GM21447 (cell line): ENCODE results near the gene ULK3.

Experiments
- ATAC-seq: cut with Tn5 transposase; IDR thresholded peaks from one replicate; pipeline ENCODE4 v1.9.1; 2021; ENCODE audit not compliant: unreplicated experiment

The ULK3 gene

DNA sequence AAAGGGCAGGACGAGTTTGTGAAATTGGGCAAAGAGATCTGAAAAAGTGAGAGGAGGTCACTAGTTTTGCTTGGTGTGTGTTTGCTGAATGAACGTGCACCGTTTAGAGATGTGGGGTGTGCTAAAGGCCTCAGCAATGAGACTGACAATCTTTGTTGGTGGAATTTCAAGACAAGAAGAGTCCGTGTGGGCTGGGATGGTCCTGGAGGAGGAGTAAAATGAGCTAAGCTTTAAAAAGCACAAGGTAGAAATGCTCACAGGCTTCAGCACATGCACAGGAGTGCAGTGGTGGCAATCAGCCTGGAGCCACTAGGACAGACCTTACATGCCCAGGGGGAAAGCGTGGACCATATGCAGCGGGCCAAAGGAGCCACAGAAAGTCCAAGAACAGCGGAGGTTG is 18.0 kb downstream of the ULK3 start:
- no peak for ATAC-seq

DNA sequence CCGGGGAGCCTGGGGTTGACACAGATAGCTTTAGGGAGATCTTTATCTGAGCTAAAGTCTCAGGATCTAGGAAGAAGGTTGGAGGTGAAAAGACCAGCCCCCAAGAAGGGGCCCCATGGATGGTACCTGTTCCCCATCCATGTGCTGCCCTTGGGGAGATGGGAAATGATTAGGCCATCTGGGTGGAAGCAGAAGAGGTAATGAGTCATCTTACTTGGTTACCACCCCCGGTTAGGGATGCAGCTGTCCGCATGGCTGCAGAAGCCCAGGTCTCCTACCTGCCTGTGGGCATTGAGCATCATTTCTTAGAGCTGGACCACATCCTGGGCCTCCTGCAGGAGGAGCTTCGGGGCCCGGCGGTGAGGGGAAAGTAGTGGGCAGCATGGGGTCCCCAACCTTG is 19.6 kb downstream of the ULK3 start:
- no peak for ATAC-seq

DNA sequence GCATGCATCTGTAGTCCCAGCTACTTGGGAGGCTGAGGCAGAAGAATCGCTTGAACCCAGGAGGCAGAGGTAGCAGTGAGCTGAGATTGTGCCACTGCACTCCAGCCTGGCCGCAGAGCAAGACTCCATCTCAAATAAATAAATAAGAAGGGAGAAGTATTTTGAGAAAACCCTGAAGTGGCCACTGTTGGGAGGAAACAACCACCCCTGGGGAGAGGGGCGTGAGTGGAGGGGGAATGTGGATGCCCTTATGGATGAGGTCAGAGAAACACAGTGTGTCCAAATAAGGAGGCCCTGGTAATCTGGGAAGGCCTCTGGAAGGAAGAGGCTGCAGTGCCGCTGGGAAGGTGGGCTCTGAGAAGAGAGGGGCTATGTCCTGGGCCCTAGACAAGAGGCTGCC is 20.7 kb downstream of the ULK3 start:
- no peak for ATAC-seq

DNA sequence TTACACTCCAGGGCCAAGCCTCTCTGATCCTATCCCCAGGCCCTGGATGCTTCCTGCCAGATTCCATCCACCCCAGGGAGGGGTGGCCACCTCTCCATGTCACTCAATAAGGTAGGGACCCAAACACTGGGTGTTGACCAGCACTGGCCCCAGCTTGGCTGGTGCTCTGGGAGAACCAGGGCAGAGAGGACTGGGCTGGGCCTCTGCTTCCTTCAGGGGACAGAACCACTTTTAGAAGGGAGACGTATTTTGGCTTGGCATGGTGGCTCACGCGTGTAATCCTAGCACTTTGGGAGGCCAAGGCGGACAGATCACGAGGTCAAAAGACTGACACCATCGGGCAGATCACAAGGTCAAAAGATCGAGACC is 21.2 kb downstream of the ULK3 start:
- no peak for ATAC-seq

DNA sequence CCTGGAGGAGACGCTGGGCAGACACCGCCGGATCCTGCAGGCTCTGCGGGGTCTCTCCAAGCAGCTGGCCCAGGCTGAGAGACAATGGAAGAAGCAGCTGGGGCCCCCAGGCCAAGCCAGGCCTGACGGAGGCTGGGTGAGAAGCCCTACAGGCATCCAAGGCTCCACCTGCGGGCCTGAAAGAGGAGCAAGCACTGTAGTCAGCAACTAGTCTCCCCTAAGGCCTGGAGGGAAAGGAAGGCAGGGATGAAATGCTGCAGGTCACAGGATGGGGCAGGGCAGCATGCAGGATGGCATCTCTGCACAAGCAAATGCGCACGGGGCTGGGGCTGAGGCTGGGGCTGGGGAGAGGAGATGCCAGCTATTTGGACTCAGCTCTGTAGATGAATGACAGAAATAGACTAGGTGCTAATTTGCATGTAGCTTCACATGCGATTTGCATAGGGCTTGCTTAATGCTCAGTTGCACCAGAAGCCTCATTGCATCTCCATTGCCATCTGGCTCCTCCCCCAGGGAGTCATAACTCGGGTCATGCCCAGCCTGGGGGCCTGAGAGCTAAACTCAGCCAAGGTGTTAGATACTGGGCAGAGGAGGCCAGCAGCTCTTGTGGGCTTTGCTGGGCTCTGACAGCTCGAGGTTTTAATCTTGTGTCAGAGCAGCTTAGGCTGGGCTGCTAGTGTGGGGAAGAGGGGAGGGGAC is 21.7 kb downstream of the ULK3 start:
- ATAC-seq, result no peak

DNA sequence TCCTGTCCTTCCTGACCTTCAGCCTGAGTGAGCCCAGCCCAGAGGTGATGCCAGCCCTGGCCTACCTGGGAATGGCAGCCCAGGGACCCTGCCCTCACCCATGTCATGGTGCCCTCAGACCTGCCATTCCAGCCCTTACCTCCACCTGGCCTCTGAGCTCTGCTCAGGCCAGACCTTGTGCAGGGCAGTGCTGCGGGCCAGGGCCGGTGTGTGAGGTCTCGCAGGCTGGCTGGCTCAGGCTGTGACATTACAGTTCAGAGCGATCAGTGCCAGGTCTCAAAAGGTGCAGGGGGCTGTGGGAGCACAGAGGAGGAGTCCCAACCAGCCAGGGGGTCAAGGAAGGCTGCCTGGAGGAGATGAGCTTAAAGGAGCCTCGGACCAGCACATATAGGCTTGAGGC is 22.9 kb downstream of the ULK3 start:
- ATAC-seq, result no peak

DNA sequence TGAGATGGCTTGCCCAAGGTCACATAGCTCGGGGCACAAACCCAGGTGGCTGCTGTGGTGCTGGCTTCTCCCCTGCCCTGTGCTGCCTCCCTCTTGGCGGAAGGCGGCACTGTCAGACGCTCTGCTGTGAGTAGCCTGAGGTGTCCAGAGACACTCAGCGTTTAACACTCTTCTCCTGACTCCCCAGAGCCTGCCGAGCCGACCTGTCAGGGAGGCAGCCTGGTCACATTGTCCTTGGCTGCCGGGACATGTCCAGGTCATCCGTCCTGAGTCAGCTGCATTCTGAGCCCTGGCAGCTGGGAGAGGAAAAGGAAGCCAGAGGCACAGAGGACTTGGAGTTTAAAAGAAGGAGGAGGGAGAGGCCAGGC is 25.6 kb downstream of the ULK3 start:
- ATAC-seq, result no peak

DNA sequence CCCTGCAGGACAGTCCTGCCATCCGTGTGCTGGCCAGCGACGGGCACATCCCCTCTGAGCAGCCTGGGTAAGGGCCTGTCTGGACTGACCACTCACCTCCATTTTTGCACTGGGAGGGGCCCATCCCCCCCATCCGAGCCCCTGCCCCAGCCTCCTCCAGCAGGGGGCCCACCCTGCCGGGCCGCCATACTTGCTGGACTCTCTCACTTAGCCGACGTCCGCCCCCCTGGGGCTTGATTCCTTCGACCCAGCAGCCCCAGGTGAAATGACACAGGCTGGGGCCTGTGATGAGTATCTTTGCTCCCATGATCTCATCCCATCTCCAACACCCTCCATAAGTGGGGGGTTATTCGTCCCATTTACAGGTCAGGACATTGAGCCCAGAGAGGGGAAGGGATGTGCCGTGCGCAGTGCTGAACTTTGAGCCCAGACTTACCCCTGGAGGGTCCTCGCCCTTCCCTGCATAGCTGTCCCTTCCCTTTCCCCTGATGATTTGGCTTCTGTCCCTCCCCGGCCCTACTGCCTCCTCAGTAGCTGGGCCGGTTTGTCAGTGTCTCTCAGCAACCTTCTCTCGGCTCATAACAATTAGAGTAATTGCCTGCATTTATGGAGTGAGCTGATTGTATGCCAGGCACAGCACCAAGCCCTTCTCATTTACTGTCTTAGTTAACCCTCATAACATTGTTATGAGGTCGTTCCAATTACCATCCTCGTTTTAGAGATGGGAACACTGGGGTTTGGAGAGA is 26.2 kb downstream of the ULK3 start:
- ATAC-seq, result no peak

DNA sequence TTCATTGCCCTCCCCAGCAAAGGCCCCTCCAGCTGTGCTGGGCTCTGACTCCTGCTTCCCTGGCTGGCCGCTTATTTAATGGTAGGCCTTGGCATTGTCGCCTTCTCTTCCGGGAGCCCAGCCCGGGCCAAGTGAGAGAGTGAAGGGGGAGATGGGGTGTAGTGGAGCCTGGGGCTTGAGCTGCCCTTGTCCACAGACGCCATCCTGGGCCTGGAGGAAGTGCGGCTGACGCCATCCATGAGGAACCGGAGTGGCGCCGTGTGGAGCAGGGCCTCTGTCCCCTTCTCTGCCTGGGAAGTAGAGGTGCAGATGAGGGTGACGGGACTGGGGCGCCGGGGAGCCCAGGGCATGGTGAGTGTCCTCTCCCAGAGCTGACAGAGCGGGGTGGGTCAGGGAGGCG is 27.0 kb downstream of the ULK3 start:
- ATAC-seq, result no peak

DNA sequence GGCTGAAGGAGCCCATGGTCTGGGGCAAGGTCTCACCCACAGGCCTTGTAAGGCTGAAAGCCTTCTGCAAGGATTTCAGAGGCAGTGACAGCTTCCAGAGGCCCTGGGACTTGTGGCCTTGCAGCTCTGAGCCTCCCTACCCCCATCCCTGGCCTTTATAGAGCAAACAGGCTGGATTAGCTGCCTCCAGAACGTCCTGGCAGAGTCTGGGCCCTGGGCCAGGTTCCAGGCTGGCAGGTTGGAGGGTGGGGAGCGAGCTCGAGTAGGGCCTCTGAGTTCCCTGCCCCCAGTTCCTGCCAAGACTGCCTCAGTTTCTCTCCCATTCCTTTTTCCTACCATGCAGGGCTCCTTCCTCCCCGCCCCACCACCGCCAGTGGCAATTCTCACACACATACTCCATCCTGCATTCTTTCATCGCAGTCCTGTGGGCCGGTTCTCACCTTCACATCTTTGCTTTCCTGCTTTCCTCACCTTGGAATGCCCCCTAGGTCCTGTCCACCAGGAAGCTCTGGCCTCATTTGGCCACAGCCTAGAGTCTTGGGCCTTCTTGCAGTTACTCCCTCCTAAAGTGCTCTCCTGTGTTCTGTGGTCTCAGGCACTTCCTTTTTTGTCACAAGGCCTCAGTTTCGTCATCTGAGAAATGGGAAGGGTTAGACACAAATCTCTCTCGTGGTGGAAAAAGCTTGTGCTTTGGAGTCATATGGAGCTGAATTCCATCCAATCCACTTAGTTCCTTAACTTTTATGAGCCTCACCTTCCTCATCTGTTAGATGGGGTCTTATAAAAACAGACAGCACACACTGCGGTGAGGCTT is 27.6 kb downstream of the ULK3 start:
- no peak for ATAC-seq

DNA sequence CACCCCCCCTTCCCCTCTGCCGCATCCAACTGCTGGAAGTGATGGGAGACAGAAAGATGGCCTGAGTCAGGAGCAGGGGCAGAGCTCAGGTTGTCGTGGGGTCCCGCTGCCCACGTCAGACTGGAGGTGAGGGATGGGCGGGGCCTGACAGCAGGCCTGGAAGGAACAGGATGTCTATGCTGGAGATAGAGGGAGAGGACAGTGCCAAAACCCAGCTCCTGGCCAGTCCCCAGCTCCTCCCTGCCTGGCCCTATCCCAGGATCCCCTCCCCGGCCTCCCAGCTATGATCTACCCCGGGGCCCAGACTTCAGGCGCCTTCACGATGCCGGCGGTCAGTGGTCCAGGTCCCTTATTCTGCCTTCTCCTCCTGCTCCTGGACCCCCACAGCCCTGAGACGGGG is 30.4 kb downstream of the ULK3 start, which contains the start of gene LMAN1L:
LMAN1L (plus strand) TSS at position 303 of the 400 bp plus-strand sequence; CDS start at position 323, 20 bp downstream.
- no peak for ATAC-seq

DNA sequence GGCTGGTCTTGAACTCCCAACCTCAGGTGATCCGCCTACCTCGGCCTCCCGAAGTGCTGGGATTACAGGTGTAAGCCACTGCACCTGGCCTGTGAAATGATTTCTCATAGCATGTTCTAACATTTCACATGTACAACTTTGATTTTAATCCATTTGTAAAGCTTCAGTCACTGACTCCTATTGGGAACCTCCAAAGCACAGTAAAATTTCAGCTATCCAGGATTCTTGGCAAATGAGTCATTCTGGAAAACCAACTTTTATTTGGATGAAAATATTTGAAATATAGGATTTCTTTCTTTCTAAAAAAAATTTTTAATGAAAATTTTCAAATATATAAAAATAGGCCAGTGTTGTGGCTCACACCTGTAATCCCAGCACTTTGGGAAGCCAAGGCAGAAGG is 33.0 kb downstream of the ULK3 start:
- no peak for ATAC-seq

DNA sequence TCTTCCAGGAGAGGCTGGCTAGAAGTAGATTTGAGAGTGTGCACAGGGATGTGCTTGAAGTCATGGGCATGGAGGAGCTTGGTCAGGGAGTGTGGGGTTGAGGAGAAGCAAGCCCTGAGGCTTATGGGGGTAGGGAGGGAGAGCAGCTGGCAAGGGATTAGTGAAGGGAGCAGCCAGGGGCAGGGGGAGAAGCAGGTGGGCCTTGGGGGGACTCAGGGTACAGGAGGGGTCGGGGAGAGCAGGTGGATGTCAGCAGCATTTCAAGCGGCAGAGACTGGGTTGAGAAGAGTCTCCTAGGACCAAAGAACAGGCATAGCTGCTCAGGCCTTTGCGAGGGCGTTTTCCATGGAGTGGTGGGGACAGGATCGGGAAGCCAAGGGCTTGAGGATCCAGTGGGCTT is 33.7 kb downstream of the ULK3 start:
- ATAC-seq, result no peak

DNA sequence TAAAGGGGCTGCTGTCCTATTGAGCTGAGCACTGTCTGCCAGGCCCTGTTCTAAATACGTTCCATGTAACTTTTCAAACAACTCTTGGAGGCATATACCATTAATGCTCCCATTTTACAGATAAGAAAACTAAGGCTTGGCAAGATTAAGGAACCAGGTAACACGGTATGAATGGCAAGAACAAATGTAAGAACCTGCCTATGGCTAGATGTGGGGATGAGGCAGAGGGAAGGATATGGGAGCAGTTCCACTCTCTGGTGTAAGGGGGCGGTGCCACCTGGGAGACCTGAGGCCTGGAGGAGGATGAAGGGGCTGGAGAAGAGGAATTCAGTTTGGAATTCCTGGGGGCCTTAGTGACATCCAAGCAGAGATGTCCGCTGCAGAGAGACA is 34.1 kb downstream of the ULK3 start:
- ATAC-seq, result no peak

DNA sequence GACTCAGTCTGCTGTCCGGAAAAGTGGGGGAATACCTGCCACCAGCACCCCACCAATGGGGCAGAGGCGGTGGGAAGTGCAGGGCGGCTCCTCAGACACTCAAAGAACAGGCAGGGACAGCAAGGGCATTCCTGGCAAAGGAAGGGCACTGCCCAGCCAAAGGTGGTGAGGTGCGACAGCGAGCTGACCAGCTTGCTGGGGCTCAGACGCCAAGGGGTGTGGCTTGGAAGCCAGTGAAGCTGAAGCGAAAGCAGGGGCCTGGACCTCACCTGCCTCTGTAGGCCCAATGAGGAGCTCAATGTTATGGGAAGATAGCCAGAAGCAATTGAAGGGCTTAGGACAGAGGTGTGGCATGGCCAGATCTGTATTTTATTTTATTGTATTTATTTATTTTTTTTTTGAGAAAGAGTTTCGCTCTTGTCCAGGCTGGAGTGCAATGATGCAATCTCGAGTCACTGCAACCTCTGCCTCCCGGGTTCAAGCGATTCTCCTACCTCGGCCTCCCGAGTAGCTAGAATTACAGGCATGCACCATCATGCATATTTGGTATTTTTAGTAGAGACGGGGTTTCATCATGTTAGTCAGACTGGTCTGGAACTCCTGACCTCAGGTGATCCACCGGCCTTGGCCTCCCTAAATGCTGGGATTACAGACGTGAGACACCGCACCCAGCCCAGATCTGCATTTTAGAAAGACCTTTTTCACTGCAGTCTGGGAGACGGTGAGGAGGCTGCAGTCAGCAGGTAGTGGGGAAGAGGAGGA is 34.7 kb downstream of the ULK3 start:
- no peak for ATAC-seq

DNA sequence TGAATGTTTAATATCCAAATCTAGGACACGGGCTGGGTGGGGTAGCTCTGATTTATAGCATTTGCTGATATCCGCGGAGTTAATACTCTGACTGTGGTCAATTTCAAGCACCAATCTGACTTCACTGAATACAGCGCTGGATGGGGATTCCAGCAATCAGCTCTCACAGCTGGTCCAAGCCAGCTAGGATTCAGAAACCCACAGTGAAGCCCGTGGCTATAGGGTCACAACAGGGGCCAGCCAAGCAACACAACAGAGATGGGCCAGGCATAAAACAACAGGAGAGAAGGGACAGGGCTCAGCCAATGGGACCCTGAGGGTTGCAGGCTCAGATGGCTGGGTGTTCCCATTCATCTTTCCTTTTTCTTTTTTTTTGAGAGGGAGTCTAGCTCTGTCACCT is 35.7 kb downstream of the ULK3 start:
- no peak for ATAC-seq

DNA sequence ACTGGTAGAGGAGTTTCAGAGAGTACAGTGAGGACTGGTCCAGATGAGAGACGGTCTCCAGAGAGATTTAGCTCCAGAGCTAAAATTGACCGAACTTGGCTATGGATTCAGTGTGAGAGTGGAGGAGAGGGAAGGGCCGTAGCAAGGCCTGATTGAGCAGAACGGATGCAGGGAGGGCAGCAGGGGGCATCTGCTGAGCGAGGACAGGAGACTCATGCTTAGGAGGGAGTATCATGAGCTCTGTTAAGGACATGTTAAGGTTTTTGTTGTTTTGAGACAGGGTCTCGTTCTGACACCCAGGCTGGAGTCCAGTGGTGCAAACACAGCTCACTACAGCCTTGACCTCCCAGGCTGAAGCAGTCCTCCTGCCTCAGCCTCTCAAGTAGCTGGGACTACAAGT is 38.0 kb downstream of the ULK3 start:
- no peak for ATAC-seq

DNA sequence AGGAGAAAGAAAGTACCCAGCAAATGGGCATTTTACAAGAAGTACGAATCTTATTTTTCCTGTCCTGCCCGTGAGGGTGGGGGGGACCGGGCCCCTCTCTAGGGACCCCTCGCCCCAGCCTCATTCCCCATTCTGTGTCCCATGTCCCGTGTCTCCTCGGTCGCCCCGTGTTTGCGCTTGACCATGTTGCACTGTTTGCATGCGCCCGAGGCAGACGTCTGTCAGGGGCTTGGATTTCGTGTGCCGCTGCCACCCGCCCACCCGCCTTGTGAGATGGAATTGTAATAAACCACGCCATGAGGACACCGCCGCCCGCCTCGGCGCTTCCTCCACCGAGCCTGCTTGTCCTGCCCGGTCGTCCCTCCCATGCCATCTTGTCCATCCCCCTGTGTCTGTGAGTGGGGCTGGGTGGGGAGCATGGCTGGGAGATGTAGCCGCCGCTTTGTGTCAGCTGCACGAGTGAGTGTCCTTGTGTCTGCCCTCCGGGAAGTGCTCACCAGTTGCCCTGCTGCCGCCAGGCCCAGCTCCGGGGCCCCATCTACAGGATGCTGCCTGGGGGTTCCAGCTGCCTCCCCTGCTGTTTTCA is 40.0 kb downstream of the ULK3 start:
- no peak for ATAC-seq

DNA sequence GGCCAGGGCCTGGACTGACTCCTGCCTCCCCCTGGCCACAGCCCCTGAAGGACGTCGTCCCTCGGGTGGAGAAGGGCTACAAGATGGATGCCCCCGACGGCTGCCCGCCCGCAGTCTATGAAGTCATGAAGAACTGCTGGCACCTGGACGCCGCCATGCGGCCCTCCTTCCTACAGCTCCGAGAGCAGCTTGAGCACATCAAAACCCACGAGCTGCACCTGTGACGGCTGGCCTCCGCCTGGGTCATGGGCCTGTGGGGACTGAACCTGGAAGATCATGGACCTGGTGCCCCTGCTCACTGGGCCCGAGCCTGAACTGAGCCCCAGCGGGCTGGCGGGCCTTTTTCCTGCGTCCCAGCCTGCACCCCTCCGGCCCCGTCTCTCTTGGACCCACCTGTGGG is 40.7 kb downstream of the ULK3 start:
- no peak for ATAC-seq

DNA sequence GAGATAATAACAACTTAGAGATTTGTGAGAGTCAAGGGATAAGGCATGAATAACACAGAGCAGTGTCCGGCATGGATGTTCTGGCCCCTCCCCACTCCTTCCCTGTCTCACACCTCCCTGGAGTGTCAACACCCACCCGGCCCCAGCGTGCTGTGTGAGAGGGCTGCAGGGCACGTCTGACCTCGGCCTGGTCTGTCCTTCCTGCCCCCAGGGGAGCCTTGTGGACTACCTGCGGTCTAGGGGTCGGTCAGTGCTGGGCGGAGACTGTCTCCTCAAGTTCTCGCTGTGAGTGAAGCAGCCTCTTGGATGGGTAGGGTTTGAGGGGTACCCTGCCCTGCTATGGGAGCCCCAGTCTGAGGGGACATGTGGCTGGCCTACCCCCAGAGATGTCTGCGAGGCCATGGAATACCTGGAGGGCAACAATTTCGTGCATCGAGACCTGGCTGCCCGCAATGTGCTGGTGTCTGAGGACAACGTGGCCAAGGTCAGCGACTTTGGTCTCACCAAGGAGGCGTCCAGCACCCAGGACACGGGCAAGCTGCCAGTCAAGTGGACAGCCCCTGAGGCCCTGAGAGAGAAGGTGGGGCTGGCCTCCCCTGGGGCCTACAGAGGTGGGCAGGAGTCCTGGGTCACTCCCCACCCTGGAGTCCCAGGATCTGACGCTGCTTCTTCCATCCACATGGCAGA is 41.5 kb downstream of the ULK3 start:
- no peak for ATAC-seq
